ELR (cell line): ENCODE measurements around the gene MAP4K2.
"Not testable (repeated sequence)": the region's sequence is repeated elsewhere in the genome, so short reads cannot be mapped to it uniquely, and the experiment has no call there.

ENCODE experiments used
- DNase-seq: peaks from one replicate; pipeline ENCODE4 v3.0.0-alpha.2; 2015; ENCODE audit warnings: low read depth

The MAP4K2 gene

DNA sequence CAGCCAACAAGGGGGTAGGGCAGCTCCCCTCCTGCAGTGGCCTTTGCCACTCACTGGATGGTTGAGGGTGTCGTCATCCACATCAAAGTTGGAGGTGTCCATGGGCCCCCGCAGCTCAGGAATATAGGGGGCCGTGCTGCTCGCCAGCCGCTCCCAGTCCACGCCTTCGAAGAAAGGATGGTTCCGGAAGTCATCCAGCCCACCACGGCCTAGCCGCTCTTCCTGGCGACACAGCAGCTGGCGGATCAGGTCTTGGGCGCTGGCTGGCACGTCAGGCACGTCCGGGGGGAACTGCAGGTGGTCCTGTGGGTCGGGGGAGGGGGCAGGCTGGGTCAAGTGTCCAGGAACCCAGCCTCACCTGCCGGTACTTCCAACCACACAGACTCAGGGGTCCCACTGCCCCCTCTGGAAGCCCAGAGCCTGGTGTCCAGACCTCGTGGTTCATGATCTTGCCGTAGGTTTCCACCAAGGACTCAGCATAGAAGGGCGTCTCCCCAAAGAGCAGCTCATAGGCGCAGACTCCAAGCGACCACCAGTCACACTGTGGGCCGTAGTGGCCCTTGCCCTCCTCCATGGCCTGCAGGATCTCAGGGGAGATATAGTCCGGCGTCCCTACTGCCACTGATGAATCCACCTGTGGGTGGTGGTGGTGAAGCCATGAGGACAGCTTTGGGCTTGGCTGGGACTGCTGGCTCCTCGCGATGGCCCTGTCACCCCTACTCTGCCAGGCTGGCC lies 35.8 kb upstream of the MAP4K2 start:
- DNase-seq, result no peak

DNA sequence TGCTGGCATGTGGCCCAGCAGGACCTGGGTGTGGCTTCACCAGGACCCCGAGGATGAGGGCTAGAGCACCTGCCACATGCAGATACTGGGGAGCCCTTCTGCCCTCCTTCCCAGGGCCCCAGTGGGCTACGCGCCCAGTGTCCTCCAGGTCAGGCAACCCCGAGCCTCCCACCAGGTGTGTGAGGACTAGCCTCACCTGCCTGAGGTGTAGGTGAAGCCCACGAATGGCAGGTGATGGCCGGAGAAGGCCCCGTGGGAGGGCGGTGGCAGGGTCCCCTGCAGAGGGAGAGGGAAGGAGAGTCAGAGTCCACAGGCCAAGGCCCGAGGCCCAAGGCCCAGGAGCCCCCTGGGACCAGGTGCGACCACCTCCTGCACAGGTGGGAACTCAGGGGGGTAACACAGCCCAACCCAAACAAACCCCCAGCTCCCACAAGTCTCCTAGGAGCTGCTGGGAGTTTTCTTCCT lies 34.9 kb upstream of the MAP4K2 start:
- DNase-seq, result no peak

DNA sequence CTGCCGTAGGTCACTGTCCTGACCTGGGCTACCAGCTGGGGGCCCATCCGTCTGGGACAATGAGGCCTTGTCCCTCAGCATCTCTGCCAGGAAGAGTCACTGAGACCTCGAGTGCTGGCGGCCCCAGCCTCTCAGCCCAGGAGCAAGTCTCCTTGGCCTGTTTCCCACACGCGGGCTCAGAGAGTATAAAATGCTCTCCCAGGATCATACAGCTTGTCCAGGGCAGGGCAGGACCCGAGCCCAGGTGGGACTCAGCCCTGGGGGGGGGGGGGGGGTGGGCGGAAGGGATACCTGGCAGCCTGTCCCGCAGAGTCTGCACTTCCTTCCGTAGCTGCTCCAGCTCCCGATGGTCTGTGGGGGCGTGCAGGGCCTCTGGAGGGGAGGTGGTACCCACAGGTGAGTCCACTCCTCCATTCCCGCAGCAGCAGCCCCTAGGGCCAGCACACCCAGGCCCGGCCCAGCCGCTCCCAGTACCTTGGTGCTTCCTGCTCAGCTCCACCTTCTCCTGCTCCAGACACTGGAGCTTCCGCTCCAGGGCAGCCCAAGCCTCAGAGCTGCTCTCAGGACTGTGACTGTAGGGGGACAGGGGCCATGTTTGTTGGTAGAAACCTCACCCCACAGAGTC lies 33.5 kb upstream of the MAP4K2 start:
- DNase-seq, result no peak

DNA sequence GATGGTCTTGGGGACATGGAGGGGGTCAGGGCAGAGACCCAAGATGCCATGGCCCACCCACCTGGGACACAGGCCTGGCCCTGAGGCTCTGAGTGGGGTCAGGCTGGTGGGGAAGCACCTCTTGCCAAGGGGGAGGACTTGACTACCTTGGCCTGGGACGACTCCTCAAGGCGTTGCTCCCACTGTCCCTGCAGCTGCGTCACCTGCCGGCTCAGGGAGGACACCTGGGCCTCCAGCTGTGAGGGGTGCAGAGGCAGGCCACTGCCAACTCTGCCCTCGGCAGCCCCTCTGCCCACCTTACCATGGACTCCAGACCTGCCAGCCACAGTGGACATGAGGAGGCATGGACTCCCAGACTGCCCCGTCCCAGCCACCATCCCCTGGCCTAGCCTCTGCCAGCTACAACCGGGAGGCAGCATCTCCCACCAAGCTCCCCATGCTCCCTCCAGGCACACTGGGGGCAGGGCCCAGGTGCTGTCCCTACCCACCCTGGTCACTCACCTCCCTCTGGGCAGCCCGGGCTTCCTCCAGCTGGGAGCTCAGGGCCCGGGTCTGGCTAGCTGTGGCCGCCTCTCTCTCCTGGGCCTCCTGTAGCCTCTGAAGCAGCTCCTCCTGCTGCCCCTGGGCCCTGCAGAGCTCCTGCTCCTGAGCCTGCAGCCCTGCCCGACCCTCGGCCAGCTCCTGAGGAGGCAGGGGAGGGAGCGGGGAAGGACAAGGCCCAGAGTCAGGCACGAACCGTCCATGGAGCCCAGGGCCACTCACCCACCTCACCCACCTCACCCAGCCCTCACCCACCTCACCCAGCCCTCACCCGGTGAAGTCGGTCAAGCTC lies 32.8 kb upstream of the MAP4K2 start:
- DNase-seq, result no peak

DNA sequence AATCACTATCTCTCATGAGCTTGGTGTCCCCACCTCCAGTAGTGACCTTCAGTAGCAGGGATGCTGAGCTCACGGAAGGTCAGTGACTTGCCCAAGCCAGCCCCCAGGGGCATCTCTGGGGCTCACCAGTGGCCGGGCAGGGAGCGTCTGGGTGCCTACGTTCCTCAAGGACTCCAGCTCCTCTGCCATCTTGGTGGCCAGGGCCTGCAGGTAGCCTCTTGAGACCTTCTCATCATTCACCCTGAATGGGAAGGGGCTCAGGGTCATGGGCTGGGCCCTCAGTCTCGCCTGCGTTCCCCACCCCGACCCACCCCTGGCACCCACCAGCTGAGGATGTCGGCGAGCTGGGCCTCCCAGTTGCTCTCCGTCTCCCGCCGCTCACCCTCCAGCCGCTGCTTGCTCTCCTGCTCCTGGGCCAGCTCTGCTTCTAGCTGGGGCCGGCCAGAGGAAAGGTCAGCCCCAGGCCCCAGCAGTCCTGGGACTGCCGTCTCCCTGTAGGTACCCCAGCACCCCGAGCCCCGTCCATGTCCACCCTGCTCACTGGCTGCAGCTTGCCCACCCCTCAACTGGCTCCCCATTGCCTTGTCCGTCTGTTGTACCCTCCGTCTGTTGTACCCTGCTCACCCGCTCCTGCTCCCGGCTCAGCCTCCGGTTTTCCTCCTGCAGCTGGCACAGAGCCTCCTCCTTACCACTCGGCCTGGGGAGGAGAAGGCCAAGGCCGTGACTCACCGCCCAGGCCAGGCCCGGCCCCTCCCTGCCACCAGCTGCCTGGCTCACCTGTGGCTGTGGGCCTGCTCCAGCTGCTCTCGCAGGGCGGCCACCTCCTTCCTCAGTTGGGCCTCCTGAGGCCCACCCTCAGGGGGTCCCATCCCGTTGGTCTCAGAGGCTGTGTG lies 32.0 kb upstream of the MAP4K2 start:
- DNase-seq, result peak; percentile 74

DNA sequence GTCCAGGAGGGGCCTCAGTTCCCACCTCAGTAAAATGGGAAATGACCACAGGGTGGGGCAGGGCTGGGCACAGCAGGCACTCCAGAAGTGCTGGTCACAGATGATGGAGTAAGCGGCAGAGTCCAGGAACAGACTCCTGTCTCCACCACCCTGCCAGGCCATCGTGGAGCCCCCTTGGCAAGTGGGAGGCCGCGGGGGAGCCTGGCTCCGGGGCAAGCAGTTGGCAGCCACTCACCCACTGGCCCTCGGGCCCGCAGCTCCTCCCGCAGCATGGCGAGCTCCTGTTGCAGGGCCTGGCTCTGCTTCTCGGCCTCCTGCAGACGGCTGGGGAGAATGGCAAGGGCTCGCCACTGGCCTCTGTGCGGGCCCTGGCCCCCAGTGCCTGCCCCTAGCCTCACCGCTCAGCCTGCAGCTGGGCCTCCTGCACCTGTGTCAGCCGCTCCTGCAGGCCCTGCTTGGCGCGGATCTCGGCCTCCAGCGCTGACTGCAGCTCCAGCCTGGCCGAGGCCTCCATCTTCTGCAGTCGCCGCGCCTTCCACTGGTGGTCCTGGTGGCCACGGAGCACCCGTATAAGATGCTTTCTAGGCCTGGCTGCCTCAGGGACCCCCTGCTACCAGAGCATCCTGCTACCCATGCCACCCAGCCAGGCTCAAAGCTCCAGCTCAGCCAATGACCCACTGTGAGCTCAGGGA lies 31.2 kb upstream of the MAP4K2 start:
- no peak for DNase-seq

DNA sequence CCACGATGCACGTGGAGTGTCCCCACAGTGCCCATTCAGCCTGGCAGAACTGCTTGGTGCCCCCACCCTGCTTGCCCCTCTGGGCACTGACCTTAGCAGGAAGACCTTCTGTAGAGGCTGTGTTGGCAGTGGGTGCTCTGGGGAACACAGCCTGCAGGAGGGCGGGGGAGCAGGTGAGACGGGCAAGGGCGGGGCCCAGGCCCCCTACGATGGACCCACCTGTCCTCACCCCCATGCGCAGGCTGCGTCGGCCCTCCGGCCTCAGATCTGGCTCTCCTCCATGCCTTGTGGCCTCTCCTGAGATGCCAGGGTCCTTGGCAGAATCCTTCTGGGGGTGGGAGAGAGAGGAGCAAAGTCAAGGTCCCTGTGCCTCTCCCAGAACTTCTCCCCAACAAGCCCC lies 30.5 kb upstream of the MAP4K2 start:
- no peak for DNase-seq

DNA sequence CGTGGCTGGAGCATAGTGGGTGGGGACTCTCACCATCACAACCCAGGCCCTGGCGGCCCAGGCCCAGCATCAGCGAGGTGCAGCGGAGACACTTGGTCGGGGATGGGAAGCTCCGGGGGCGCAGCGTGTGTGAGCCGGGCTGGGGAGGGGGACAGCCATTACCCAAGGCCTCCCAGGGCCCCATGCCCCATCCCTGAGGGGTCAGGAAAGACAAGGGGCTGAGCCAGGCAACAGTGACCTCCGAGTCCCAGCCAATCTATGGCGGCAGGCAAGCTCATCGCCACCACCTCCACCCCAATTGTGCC lies 30.1 kb upstream of the MAP4K2 start:
- DNase-seq, result no peak

DNA sequence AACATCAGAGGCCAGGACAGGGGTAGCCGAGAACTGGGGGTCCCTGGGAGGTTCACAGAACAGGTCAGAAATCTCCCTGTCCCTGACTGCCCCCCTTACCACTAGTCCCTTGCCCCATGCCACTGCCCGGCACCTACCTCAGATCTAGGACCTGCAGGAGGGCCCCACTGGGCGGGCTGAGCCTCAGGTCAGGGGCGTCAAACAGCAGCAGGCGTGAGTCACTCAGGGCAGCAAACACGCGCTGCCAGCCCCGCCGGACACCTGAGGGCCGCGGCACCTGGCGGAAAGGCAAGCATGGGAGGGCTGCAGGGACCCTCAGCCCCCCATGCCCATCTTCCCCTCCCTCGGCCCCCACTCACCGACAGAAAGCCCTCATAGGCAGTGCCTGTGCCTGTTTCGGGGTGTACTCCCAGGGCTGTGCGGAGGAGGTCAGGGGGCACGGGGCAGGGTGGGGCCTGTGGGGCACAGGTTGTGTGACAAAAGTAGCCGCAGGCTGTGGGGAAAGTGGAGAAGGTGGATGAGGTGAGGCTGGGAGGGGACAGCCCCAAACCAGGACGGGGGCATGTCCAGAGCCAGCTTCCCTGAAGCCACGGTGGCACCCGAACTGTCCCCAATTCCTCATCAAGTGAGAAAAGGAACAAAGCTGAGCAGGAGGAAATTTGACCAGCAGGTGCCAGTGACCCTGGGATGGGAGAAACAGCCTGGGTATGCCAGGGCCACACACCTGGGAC lies 29.6 kb upstream of the MAP4K2 start:
- no peak for DNase-seq

DNA sequence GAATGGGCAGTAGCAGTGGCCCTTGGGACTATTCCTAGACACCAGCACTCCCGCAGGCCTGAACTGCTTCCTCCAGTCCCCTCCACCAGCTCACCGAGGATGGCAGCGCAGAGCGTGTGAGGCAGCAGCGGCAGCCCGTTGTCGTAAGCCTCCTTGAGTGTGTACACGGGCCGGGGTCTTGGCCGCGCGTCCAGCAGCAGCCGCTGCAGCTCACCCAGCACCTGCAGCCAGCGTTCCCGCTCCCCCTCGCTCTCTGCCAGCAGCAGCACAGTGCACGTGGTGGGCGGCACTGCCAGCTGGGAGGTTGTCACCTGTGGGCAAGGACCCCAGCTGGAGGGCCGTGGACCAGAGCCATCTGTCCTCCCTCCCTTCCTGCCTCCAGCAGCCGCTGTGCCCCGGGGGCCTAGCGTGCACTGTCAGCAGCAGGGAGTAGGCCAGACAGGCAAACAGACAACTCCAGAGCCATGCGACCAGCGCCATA lies 28.4 kb upstream of the MAP4K2 start:
- DNase-seq, result no peak

DNA sequence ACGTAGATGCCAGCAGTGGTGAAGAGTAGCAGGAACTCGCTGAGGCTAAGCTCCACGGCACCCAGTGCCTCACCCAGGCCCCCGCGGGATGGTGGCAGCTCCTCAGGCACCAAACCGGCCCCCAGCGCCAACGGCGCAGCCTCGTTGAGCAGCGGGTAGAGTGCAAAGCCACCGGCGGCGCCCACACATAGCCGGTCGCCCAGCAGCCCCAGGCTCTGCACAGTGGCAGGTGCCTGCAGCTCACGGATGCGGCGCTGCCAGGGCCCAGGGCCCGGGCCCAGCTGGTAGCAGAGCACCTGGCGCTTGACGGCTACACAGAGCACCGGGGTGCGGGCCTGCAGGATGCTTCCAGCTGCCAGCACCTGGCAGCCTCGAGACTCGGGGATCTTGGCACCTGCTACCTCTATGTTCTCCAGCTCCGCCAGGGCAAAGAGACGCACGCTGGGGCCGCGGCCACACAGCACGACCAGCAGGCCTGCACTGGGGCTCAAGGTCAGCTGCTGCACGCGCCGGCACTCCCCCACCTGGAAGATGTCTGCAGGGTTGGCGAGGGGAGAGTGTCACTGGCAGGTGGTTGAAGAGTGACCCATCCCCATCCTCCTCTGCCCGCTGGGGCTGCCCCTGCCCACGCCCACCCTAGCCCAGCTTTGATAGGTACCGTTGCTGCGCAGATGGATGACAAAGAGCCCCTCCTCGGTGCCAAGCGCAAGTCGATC lies 26.7 kb upstream of the MAP4K2 start:
- DNase-seq, result no peak

DNA sequence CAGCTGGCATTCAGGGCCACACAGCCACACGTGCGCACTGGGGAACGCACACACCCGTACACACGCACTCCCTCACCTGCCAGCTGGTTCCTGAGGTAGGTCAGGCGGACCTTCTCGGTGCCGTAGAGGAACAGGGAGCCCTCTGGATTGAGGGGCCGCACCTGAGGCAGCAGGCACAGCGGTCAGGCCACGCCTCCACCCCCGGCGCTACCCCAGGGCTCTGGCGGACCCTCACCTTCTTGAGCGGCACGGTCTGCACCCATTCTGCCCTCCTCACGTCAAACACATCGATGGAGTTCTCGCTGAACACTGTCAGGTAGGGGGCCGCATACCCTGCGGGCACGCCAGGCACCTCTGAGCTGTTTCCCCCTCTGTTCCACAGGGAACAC lies 24.4 kb upstream of the MAP4K2 start:
- no peak for DNase-seq

DNA sequence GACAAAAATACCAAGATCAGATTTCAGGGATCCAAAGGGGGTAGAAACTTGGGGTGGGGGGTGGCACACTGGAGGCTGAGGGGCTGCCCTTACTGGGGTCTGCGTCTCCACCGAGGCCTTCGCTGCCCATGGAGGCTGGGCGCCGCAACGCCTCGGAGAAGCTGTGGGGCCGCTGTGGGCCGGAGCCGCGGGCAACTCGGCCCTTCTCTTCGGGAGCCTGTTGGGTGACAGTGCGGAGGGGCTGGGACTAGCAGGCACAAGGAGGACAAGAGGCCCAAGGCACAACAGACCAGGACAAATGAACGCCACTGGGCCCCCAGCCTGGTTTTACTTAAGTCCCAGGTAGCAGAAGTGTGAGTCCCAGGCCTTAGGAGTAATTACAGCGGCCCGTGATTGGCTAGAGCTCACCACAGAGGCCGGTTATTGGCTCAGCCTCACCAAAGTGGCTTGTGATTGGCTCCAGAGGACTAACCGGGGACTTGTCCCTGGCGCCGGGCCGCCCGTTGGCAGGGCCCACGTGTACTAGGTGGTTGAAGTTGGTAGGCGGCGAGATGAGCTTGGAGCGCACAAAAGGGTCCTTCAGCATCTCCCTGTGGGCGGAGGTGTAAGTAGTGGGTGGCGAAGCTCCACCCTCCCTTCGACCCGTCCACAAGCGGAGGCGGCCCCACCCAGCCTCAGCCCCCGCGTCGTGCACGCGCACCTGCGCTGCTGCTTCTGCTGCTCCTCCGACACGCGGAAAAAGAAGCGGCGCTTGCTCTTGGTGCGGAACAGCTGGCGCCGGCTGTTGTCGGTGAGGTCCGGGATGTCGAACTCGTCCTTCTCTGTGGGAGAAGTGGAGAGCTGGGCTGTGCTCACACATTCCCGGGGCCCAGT lies 23.8 kb upstream of the MAP4K2 start:
- no peak for DNase-seq

DNA sequence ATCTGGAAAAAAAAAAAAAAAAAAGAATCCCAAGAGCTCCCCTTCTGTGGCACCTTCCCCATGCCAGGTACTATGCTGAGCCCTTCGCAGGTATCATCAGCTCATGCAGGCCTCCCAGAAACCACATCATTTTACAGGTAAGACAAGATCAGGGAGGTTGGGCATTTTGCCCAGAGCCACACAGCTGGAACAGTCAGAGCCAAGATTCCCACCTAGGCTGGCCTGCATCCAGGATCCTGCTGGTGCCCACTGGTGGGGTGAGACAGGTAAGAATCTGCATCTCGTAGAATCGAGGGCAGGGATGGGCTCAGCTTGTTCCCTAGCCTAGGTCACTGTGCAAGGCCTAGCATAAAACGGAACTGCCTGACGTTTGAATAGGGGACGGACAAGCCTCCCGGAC lies 23.0 kb upstream of the MAP4K2 start:
- no peak for DNase-seq

DNA sequence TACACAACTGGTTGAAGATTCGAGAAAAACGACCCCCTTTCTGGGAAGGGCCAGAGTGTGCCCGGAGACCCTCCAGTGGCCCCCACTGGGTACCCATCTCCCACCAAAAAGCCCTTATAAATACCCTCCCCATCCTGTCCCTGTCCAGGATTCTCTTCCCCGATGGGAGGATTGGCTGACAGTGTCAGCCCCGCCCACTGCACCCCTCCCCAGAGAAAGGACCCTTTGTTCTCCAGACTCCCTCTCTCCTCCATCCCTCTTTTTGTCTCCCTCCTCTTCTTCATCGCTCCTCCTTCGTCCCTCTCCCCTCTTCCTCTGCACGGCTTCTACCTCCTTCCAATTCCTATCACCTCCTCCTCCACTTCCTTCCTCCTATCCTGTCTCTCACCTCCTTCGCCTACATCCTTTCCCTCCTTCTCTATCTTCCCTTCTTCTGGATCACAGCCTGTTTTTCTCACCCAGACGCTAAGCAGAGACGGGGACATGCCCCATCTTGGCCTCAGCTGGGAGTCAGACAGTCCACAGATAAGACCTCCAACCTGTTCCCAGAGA lies 20.6 kb upstream of the MAP4K2 start:
- DNase-seq, result no peak

DNA sequence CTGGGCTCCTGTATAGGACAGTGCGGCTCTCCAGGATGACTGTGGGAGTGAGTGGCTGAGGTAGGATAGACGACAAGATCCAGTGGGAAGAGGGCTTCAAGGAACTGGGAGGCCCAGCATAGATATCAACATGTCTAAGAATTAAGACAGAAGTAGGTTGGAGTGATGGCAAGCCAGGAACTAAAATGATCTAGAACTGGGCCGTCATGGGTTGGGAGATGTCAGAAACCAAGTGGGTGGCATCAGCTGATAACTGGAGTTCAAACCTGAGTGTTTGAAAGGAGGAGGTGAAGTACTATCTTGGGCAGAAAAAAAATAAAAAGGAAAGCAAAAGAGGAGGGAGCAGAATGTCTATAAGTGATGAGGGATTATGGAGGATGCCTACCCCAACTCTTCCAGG lies 14.5 kb upstream of the MAP4K2 start:
- no peak for DNase-seq

DNA sequence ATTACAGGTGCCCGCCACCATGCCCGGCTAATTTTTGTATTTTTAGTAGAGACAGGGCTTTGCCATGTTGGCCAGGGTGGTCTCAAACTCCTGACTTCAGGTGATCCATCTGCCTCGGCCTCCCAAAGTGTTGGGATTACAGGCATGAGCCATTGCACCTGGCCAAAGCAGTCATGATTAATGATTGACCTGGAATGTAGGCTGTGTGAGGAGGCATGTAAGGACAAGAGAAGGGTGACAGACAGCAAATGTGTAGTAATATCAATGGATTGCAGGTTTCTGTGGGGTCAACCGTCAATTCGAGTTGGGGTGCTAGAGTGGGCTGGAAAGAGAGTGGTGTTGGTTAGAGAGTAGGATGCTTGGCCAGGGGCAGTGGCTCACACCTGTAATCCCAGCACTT lies 12.4 kb upstream of the MAP4K2 start:
- not testable (repeated sequence) for DNase-seq

DNA sequence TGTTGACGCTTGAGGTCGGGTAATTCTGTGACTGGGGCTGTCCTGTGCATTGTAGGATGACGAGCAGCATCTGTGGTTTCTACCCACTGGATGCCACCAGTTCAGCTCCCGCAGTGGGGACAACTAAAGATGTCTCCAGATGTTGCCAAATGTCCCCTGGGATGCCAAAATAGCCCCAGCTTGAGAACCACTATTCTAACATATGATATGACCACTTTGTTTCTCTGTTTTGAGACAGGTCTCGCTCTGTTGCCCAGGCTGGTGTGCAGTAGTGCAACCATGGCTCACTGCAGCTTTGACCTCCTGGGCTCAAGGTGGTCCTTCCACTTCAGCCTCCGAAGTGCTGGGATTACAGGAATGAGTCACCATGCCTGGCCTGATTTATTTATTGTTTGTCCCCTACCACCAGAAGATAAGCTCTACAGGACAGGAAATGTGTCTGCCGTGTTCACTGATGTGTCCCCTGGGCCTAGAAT lies 11.7 kb upstream of the MAP4K2 start:
- DNase-seq, result no peak

DNA sequence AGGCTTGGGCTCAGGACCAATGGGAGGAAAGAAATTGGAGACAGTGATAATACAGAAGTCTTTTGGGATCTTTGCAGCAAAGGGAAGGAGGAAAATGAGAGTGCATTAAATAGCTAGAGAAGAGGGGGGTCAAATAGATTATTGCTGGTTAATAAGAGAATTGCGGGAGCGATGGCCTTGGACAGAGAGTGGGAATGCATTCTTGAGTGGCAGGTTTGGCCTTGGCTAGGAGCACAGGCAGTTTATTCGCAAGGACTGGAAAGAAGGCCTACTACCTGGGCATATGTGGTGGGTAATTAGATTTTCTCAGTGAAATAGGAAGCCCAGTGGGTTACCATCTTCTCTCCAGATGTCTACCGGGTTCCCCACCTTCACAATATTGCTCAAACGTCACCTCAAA lies 10.8 kb upstream of the MAP4K2 start:
- no peak for DNase-seq
